ENCODE measurements around the gene CALHM1.

DNA sequence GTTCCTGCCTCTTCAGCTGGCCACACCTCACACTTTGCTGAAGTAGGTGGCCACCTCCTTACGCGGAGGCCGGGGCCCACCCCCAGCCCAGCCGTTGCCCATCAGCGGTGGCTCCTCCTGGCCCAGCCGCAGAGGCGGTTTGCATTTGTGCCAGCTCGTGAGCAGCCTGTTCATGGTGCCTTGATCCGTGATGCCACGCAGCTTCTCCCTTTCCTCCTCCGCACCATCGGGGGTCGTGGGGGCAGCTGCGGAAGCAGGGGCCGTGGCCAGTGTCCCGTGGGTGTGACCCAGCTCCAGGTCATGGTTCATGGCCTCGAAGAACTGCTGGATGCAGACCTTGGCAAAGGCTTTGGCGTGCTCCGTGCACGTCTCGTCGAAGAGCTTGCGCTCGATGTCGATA lies 3.5 kb downstream of the CALHM1 start:
- TF ChIP-seq, protein P1, sequence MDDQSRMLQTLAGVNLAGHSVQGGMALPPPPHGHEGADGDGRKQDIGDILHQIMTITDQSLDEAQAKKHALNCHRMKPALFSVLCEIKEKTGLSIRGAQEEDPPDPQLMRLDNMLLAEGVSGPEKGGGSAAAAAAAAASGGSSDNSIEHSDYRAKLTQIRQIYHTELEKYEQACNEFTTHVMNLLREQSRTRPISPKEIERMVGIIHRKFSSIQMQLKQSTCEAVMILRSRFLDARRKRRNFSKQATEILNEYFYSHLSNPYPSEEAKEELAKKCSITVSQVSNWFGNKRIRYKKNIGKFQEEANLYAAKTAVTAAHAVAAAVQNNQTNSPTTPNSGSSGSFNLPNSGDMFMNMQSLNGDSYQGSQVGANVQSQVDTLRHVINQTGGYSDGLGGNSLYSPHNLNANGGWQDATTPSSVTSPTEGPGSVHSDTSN (CRISPR knock-in tag; IDR thresholded peaks at IDR 0.05; ENCODE audit: borderline replicate concordance) = no peak
- no peak for TF ChIP-seq DNMT1 (CRISPR knock-in tag; IDR thresholded peaks at IDR 0.05)
- TF ChIP-seq GABPA (IDR thresholded peaks at IDR 0.05; ENCODE audit: low read depth, low read length) = no peak
- no peak for TF ChIP-seq GABPA (CRISPR knock-in tag; IDR thresholded peaks at IDR 0.05; ENCODE audit: low read depth)
- TF ChIP-seq, protein P2, sequence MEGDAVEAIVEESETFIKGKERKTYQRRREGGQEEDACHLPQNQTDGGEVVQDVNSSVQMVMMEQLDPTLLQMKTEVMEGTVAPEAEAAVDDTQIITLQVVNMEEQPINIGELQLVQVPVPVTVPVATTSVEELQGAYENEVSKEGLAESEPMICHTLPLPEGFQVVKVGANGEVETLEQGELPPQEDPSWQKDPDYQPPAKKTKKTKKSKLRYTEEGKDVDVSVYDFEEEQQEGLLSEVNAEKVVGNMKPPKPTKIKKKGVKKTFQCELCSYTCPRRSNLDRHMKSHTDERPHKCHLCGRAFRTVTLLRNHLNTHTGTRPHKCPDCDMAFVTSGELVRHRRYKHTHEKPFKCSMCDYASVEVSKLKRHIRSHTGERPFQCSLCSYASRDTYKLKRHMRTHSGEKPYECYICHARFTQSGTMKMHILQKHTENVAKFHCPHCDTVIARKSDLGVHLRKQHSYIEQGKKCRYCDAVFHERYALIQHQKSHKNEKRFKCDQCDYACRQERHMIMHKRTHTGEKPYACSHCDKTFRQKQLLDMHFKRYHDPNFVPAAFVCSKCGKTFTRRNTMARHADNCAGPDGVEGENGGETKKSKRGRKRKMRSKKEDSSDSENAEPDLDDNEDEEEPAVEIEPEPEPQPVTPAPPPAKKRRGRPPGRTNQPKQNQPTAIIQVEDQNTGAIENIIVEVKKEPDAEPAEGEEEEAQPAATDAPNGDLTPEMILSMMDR (CRISPR knock-in tag; IDR thresholded peaks at IDR 0.05) = no peak
- TF ChIP-seq TCF12 (IDR thresholded peaks at IDR 0.05) = no peak
- TF ChIP-seq TCF12 (CRISPR knock-in tag; IDR thresholded peaks at IDR 0.05) = no peak
- TF ChIP-seq, protein P3, sequence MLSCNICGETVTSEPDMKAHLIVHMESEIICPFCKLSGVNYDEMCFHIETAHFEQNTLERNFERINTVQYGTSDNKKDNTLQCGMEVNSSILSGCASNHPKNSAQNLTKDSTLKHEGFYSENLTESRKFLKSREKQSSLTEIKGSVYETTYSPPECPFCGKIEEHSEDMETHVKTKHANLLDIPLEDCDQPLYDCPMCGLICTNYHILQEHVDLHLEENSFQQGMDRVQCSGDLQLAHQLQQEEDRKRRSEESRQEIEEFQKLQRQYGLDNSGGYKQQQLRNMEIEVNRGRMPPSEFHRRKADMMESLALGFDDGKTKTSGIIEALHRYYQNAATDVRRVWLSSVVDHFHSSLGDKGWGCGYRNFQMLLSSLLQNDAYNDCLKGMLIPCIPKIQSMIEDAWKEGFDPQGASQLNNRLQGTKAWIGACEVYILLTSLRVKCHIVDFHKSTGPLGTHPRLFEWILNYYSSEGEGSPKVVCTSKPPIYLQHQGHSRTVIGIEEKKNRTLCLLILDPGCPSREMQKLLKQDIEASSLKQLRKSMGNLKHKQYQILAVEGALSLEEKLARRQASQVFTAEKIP (CRISPR knock-in tag; IDR thresholded peaks at IDR 0.05; ENCODE audit: borderline replicate concordance) = no peak
- no peak for TF ChIP-seq ZNF839 (CRISPR knock-in tag; IDR thresholded peaks at IDR 0.05; ENCODE audit: borderline replicate concordance)
- TF ChIP-seq HNF4A (CRISPR knock-in tag; IDR thresholded peaks at IDR 0.05) = no peak
- TF ChIP-seq, protein P4, sequence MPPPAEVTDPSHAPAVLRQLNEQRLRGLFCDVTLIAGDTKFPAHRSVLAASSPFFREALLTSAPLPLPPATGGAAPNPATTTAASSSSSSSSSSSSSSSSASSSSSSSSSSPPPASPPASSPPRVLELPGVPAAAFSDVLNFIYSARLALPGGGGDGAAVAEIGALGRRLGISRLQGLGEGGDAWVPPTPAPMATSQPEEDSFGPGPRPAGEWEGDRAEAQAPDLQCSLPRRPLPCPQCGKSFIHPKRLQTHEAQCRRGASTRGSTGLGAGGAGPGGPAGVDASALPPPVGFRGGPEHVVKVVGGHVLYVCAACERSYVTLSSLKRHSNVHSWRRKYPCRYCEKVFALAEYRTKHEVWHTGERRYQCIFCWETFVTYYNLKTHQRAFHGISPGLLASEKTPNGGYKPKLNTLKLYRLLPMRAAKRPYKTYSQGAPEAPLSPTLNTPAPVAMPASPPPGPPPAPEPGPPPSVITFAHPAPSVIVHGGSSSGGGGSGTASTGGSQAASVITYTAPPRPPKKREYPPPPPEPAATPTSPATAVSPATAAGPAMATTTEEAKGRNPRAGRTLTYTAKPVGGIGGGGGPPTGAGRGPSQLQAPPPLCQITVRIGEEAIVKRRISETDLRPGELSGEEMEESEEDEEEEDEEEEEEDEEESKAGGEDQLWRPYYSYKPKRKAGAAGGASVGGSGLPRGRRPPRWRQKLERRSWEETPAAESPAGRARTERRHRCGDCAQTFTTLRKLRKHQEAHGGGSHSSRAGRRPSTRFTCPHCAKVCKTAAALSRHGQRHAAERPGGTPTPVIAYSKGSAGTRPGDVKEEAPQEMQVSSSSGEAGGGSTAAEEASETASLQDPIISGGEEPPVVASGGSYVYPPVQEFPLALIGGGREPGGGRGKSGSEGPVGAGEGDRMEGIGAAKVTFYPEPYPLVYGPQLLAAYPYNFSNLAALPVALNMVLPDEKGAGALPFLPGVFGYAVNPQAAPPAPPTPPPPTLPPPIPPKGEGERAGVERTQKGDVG (CRISPR knock-in tag; IDR thresholded peaks at IDR 0.05; ENCODE audit: borderline replicate concordance) = no peak
- TF ChIP-seq ZBTB33 (CRISPR knock-in tag; IDR thresholded peaks at IDR 0.05) = no peak
- no peak for TF ChIP-seq EZH2 (conservative IDR thresholded peaks at IDR 0.05; ENCODE audit: low read depth, low read length)

All from HepG2 (cell line).